ENCODE data around the gene BLOC1S5. TPM values are rescaled to one million over a fixed set of nuclear protein-coding genes. Genes with fewer than 3 reads are reported as not detected.

BLOC1S5 gene
- 21.3 TPM for total RNA-seq

GRCh38 chr6:8063761-8064637 lies at the start of gene BLOC1S5:
Gene BLOC1S5 (minus strand): TSS chr6:8064389. CDS start chr6:8064376, 13 bp downstream.

GRCh38 chr6:8102122-8102958 lies 38.2 kb upstream of the BLOC1S5 start, which contains the start of gene EEF1E1:
Gene EEF1E1 (minus strand): TSS chr6:8102548. CDS start chr6:8102521, 27 bp downstream.

Other genes with a start within 250 kb of the BLOC1S5 start
- 94.5 TPM for gene TXNDC5, start 153.6 kb downstream of the BLOC1S5 start, total RNA-seq
- gene EEF1E1, start 38.2 kb upstream of the BLOC1S5 start, total RNA-seq: 27.3 TPM

All from metanephros (tissue), 1 donor.